Neural progenitor cell (in vitro differentiated cells): Measurements from ENCODE around the gene SAPCD1.

ENCODE experiments used
- EZH2 ChIP-seq: fragments of 200-600 bp; sonication (generic); IDR thresholded peaks from 2 replicates; pipeline ENCODE4 v1.6.1; 2017; ENCODE audit warnings: antibody characterized with exemption, mild to moderate bottlenecking, moderate library complexity
- TF ChIP-seq, protein P1 (sequence below): fragments of 200-600 bp; sonication (generic); IDR thresholded peaks from 2 replicates; pipeline ENCODE4 v1.5.1; 2017; ENCODE audit warnings: antibody characterized with exemption, mild to moderate bottlenecking

DNA sequence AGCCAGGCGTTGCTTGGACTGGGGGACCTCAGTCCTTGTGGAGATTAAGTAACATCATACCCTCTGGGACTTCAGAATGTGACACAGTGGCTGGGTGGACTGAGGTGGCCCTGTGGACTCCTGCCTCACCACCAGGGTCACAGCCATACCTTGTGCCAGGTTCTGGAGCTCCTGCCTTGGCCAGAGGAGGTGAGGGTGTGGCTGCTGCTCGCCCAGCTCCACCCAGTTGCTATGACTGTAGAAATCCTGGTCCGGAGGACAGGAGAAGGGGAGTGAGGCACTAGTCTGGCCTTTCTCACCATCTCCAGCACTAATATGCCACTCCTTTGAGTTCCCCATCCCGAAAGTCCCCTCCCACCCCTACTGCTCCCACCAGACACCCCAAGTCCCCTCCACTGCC, 12.7 kb downstream of the SAPCD1 start:
- TF ChIP-seq, protein P1, sequence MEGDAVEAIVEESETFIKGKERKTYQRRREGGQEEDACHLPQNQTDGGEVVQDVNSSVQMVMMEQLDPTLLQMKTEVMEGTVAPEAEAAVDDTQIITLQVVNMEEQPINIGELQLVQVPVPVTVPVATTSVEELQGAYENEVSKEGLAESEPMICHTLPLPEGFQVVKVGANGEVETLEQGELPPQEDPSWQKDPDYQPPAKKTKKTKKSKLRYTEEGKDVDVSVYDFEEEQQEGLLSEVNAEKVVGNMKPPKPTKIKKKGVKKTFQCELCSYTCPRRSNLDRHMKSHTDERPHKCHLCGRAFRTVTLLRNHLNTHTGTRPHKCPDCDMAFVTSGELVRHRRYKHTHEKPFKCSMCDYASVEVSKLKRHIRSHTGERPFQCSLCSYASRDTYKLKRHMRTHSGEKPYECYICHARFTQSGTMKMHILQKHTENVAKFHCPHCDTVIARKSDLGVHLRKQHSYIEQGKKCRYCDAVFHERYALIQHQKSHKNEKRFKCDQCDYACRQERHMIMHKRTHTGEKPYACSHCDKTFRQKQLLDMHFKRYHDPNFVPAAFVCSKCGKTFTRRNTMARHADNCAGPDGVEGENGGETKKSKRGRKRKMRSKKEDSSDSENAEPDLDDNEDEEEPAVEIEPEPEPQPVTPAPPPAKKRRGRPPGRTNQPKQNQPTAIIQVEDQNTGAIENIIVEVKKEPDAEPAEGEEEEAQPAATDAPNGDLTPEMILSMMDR = no peak
- no peak for TF ChIP-seq EZH2
